A673 (cell line): ENCODE measurements around the gene DNMT3A. TPM values are rescaled to one million over a fixed set of nuclear protein-coding genes. Genes with fewer than 3 reads are reported as not detected.

Source experiments
- BruUV-seq: library from RNA; stranded (reverse); fragments of 400-500 nt; replicated peaks from 2 replicates; lab custom pipeline; 2021; lab: Mats Ljungman, UMichigan
- CTCF ChIA-PET: fragments of 300-600 bp; sonication (Branson Sonifier 250); formaldehyde crosslinking; loops from one replicate; lab custom pipeline; 2022; ENCODE audit warnings: antibody characterized with exemption; lab: Charles Lee
- POLR2A ChIA-PET: fragments of 300-600 bp; sonication (Branson Sonifier 250); formaldehyde crosslinking; loops from one replicate; lab custom pipeline; 2022; ENCODE audit warnings: antibody characterized with exemption; ENCODE audit not compliant: low non-redundant PET; lab: Charles Lee
- DNase-seq: peaks from one replicate; pipeline ENCODE4 v3.0.0-alpha.2; 2015; ENCODE audit warnings: low spot score
- H3K27ac ChIP-seq: fragments of 200-600 bp; sonication (generic); 2 replicates; pipeline ENCODE4 v1.5.1; 2016; ENCODE audit warnings: mixed run types, low read depth, mild to moderate bottlenecking, mixed read lengths, antibody characterized with exemption, low read length; ENCODE audit not compliant: poor library complexity, severe bottlenecking
- H3K27me3 ChIP-seq: fragments of 200-600 bp; sonication (generic); replicated peaks from 2 replicates; pipeline ENCODE4 v1.6.1; 2017; ENCODE audit warnings: mixed run types, low read depth, mild to moderate bottlenecking, mixed read lengths, antibody characterized with exemption, low read length; ENCODE audit not compliant: insufficient read depth, poor library complexity
- H3K36me3 ChIP-seq: fragments of 200-600 bp; sonication (generic); 2 replicates; pipeline ENCODE4 v1.6.1; 2016; ENCODE audit warnings: mixed run types, mild to moderate bottlenecking, mixed read lengths, antibody characterized with exemption, low read length; ENCODE audit not compliant: insufficient read depth, poor library complexity, severe bottlenecking
- H3K4me1 ChIP-seq: fragments of 200-600 bp; sonication (generic); 2 replicates; pipeline ENCODE4 v1.6.1; 2017; ENCODE audit warnings: mixed run types, mild to moderate bottlenecking, mixed read lengths, antibody characterized with exemption, low read length; ENCODE audit not compliant: insufficient read depth, poor library complexity, severe bottlenecking
- H3K4me3 ChIP-seq: fragments of 200-600 bp; sonication (generic); 2 replicates; pipeline ENCODE4 v1.5.1; 2016; ENCODE audit warnings: low read depth, mixed run types, mild to moderate bottlenecking, mixed read lengths, low read length; ENCODE audit not compliant: poor library complexity, severe bottlenecking
- H3K9me3 ChIP-seq: fragments of 200-600 bp; sonication (generic); 2 replicates; pipeline ENCODE4 v1.6.1; 2016; ENCODE audit warnings: mixed run types, low read depth, mild to moderate bottlenecking, mixed read lengths, antibody characterized with exemption, low read length; ENCODE audit not compliant: poor library complexity, severe bottlenecking
- EZH2 ChIP-seq: fragments of 200-600 bp; sonication (generic); IDR thresholded peaks from 2 replicates; pipeline ENCODE4 v1.6.1; 2017; ENCODE audit warnings: borderline replicate concordance, low read depth, mild to moderate bottlenecking, mixed read lengths, antibody characterized with exemption, low read length; ENCODE audit not compliant: poor library complexity, severe bottlenecking
- intact Hi-C: fragments of 100-400 bp; cut with micrococcal nuclease; formaldehyde crosslinking; loops from one replicate; pipeline ENCODE4 v1.10.0; 2022; ENCODE audit not compliant: unreplicated experiment
- total RNA-seq: library from RNA; stranded (reverse); gene quantifications from 2 replicates; pipeline ENCODE4 v1.2.3, GENCODE V29; 2021
- TF ChIP-seq, protein P1 (sequence below): fragments of 300-800, 200-600 bp; sonication (generic); conservative IDR thresholded peaks from 2 replicates; pipeline ENCODE4 v1.5.1; 2017; ENCODE audit warnings: low read depth, mild to moderate bottlenecking, antibody characterized with exemption, low read length, moderate library complexity, mixed read lengths

The DNMT3A gene
- total RNA-seq, 1 experiment from 2014 or later = 109 TPM

DNA sequence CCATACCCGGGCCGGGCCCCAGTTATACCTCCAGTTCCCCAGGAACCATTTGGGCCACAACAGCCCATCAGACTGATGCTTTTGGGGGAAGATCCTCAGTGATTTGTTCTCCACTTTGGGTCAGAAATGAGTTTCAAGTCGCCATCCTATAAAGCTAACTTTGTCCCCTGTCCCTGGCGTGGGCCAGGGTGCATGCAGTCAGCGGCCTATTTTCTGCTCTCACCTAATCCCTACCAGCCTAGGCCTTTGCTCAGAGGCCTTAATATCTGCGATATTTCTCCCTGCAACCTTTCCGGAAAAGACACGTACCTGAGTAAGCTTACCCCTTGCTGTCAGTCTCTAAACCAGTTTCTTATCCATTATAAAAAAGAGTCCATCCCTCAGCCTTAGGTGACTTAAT, 7.2 kb downstream of the DNMT3A start:
- Histone ChIP-seq H3K36me3 (no peaks in the 10 kb centered on the region), H3K4me3 (no peak overlapping the region), H3K4me1 (peaks cover 12% of the 10 kb centered on the region), H3K9me3 (no peaks in the 10 kb centered on the region), H3K27ac (no peak overlapping the region), H3K27me3 (no peaks in the 10 kb centered on the region)
- TSS peak; percentile 16 for BruUV-seq
- no peak for TF ChIP-seq EZH2
- TF ChIP-seq, protein P1, sequence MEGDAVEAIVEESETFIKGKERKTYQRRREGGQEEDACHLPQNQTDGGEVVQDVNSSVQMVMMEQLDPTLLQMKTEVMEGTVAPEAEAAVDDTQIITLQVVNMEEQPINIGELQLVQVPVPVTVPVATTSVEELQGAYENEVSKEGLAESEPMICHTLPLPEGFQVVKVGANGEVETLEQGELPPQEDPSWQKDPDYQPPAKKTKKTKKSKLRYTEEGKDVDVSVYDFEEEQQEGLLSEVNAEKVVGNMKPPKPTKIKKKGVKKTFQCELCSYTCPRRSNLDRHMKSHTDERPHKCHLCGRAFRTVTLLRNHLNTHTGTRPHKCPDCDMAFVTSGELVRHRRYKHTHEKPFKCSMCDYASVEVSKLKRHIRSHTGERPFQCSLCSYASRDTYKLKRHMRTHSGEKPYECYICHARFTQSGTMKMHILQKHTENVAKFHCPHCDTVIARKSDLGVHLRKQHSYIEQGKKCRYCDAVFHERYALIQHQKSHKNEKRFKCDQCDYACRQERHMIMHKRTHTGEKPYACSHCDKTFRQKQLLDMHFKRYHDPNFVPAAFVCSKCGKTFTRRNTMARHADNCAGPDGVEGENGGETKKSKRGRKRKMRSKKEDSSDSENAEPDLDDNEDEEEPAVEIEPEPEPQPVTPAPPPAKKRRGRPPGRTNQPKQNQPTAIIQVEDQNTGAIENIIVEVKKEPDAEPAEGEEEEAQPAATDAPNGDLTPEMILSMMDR = no peak
- ChIA-PET POLR2A (no interaction called here), CTCF (no interaction called here)
- intact Hi-C loops = no loop called here
- no peak for DNase-seq

DNA sequence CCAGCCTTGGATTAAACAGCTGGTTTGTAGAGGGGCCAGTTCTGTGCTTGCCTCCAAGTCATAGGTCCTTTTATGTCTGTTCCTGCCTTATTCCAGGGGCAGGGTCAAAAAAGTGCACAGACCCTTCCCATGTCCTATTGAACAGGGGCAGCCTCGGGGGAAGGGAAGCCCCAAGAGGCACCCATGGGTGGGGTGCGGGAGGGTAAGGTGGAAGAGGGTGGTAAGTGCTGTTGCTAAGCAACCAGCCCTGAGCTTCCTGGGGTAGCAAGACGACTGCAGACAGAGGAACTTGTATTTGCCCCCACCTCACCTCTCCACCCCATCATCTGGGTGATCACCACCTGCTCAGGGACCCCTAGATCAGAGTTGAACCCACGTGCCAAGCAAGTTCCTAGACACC, 7.7 kb downstream of the DNMT3A start:
- H3K36me3 ChIP-seq = no peaks in the 10 kb centered on the region
- no peaks in the 10 kb centered on the region for H3K9me3 ChIP-seq
- TF ChIP-seq, protein P1 = no peak
- no peak for TF ChIP-seq EZH2
- CTCF ChIA-PET = no interaction called here
- no peak overlapping the region for H3K4me3 ChIP-seq
- H3K4me1 ChIP-seq = peaks cover 9% of the 10 kb centered on the region
- DNase-seq = no peak
- POLR2A ChIA-PET = no interaction called here
- no peaks in the 10 kb centered on the region for H3K27me3 ChIP-seq
- no TSS peak for BruUV-seq
- H3K27ac ChIP-seq = no peak overlapping the region
- intact Hi-C loops = no loop called here

DNA sequence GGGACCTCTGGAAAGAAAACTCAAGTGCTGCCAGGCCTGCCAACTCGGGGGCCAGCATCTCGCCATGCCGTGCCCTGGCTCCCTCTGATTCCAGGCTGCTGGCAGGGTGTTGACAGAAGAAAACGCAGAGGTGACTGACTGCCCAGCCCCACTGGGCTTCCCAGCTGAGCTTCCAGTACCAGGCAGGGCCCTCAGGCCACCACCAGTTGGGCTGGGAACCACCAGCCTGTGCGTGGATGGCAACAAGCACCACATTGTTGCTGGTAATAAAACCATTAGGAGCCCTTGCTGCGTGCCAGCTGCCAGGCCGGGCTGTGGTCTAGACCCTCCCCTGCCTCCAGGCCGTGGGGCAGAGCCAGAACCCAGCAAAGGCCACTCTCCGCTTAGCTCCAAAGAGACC, 9.2 kb downstream of the DNMT3A start:
- Histone ChIP-seq H3K36me3 (peaks cover 5% of the 10 kb centered on the region), H3K9me3 (peaks cover 4% of the 10 kb centered on the region), H3K4me3 (no peak overlapping the region), H3K4me1 (peaks cover 5% of the 10 kb centered on the region), H3K27ac (no peak overlapping the region), H3K27me3 (no peaks in the 10 kb centered on the region)
- ChIA-PET CTCF (no interaction called here), POLR2A (no interaction called here)
- BruUV-seq = no TSS peak
- intact Hi-C loops = no loop called here
- TF ChIP-seq EZH2 = no peak
- TF ChIP-seq, protein P1 = no peak
- DNase-seq = no peak
